A549 treated with CORT108297 at 1 μM for 4 hours (cell line): ENCODE data around the gene LIF. TPM values are rescaled to one million over a fixed set of nuclear protein-coding genes. Genes with fewer than 3 reads are reported as not detected.

ENCODE experiments used
- total RNA-seq: library from RNA; stranded (reverse); fragments of 200-300 nt; extraction: Qiagen RNA extraction; gene quantifications from 5 replicates; pipeline ENCODE4 v1.2.3, GENCODE V29; 2022

Gene LIF
- total RNA-seq = 25.0 to 39.1 TPM (median 37.2 TPM) in 5 replicates

DNA sequence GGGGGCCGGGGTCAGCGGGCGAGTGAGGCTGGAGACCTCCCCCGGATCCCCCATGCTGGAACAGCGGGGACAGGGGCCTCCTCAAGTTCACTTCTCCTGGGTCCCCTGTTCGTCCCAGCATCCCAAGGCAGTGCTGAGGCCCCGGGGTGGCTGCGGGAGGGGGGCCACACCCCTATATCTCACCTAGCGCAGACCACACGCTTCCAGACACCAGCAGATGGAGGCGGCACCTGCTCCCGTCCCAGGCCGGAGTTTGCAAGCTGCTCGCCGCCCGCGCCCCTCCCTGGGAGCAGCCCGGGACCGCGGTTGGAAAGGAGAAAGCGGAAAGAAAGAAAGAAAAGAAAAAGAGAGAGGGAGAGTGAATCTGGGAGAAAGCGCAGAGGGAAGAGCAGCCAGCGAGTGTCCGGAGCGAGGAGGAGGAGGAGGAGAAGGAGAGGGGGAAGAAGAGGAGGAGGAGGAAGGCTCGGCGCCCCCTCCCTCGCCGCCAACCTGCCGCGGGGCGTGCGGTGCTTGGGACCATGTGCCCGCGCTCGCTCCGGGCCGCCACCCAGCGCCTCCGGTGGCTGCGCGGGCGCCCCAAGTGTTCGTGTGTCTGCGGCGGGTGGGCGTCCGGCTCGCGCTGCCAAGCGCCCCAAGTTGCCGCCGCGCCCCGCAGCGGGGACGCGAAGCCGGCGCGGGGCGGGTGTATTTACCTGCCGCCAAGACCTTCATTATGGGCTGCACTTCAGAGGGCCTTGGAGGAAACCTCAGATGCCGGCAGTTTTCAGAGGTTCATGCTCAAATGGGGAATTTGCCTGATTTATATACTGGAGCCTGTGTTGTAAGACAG, at the start of gene LIF:
Gene LIF (minus strand): TSS at position 775 of the 829 bp plus-strand sequence. CDS start 64 bp downstream, at position 711.

DNA sequence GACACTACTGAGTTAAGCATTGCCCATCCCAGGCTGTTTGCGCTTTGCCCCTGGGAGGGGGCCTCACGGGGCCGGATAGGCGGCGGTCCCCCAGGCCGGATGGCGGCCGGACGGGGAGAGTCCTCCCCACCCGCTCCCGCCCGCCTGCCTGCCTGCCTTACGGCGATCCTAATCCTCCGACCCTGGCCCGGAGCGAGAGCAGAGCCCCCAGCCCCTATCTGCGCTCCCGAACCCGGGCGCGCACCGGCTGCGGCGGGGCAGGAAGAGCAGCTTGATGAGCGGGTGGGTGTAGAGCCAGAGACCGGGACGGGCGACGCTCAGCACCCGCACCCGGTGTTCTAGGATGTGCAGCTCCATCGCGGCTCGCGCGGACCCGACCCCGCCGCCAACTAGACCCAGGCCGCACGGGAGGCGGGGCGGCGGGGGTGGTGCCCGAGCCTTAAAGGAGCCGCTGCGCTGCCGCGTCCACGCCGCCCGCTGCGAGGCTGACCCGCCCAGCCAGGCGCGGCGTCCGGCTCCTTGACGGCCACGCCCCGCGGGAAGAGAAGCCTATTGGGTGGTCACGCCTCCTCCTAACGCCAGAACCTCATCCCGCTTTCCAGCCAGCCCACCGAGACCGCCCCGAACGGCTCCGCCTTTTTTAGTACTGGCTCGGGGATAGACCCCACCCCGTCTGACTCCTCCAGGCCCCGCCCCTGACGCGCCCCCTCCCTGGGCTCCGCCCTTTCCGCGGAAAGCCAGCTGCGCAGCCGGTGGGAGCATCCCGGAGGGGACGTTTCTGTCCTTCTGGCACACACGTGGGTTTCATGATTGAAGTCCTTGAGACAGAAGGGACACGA, 42.8 kb upstream of the LIF start, which contains the start of gene CASTOR1:
Gene CASTOR1 (minus strand): TSS at position 365 of the 839 bp plus-strand sequence. CDS start 8 bp downstream, at position 357.

DNA sequence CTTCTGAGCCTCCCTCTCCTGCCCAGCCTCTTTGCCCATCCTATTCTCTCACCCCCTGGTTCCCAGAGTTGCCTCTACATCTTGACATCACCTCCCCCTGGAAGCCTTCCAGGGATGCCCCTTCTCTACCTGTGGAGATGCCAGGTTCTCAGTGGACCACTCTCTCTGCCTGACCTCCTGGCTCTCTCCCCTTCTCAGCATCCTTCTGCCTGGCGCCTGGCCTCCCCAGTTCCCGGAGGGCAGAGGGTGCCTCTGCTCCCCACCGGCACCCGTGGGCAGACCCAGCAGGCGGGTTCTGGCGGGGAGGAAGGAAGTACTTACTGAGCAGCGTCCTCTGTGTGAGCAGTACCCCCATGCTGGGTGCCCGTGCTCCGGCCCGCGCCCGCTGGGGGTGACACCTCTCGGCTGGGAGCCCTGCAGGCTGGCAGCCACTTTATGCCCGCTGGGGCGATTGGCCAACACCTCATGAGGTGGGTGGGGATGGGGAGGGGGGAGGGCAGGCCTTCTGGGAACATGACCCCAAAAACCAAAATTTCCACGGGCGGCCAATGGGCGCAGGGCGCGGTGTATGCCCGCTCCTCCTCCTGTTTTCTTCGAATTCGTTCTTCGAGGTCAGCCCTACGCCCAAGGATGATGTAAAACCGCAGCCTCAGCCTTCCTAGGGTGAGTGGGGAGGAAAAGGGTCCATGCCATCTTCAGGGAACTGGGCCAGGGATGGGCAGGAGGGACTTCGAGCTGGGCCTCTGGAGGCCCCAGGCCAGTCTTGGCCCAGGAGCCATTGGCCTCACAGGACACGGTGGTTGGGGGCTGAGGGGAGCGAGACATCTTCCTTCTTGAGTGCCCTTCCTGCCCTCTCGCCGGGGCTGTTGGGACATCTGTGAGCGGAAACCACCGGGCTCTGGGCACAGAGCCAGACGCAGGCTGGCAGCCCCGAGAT, 20.2 kb upstream of the LIF start, which contains the start of gene OSM:
Gene OSM (minus strand): TSS at position 407 of the 937 bp plus-strand sequence. CDS start 52 bp downstream, at position 355.

Other genes starting within 250 kb of the LIF start
- not detected in 5 replicates for gene HORMAD2, start 166.3 kb downstream of the LIF start, total RNA-seq
- gene OSM, start 20.1 kb upstream of the LIF start, total RNA-seq = 0.05 TPM in 1 of 5 replicates, not detected in the others
- gene CASTOR1, start 42.7 kb upstream of the LIF start, total RNA-seq = 3.7 to 7.2 TPM (median 5.5 TPM) in 5 replicates
- 8.6 to 11.9 TPM (median 11.1 TPM) in 5 replicates for gene TBC1D10A, start 80.2 kb upstream of the LIF start, total RNA-seq
- gene SF3A1, start 110.1 kb upstream of the LIF start, total RNA-seq = 44.1 to 62.3 TPM (median 61.4 TPM) in 5 replicates
- 2.0 to 3.9 TPM (median 3.3 TPM) in 5 replicates for gene CCDC157, start 110.2 kb upstream of the LIF start, total RNA-seq
- gene RNF215, start 140.7 kb upstream of the LIF start, total RNA-seq = 13.8 to 22.0 TPM (median 19.7 TPM) in 5 replicates
- 25.7 to 46.7 TPM (median 42.7 TPM) in 5 replicates for gene SEC14L2, start 150.3 kb upstream of the LIF start, total RNA-seq
- gene MTFP1, start 179.0 kb upstream of the LIF start, total RNA-seq = 67.6 to 78.1 TPM (median 74.0 TPM) in 5 replicates
- not detected in 5 replicates for gene SEC14L3, start 225.3 kb upstream of the LIF start, total RNA-seq